NB4 (cell line): ENCODE results near the gene AGTPBP1.
"Not testable (repeated sequence)": the region's sequence is repeated elsewhere in the genome, so short reads cannot be mapped to it uniquely, and the experiment has no call there.

Source experiments
- CTCF ChIP-seq: IDR thresholded peaks from one replicate; pipeline ENCODE4 v1.5.1; 2012; ENCODE audit warnings: low read depth, low read length
- MAX ChIP-seq: IDR thresholded peaks from 2 replicates; pipeline ENCODE4 v1.6.1; 2011; ENCODE audit warnings: low read depth, low read length
- MYC ChIP-seq: IDR thresholded peaks from 2 replicates; pipeline ENCODE4 v1.6.1; 2011; ENCODE audit warnings: low read depth, low read length
- POLR2A ChIP-seq: IDR thresholded peaks from 2 replicates; pipeline ENCODE4 v1.6.1; 2011; ENCODE audit warnings: mild to moderate bottlenecking; ENCODE audit not compliant: insufficient read length; ENCODE audit errors: extremely low read depth

DNA sequence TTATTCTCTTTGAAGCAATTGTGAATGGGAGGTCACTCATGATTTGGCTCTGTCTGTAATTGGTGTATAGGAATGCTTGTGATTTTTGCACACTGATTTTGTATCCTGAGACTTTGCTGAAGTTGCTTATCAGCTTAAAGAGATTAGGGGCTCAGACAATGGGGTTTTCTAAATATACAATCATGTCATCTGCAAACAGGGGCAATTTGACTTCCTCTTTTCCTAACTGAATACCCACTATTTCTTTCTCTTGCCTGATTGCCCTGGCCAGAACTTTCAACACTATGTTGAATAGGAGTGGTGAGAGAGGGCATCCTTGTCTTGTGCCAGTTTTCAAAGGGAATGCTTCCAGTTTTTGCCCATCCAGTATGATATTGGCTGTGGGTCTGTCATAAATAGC lies 22.3 kb downstream of the AGTPBP1 start:
- not testable (repeated sequence) for TF ChIP-seq POLR2A, CTCF, MAX, MYC
